ENCODE measurements around the gene SCAF1.

The SCAF1 gene, protein sequence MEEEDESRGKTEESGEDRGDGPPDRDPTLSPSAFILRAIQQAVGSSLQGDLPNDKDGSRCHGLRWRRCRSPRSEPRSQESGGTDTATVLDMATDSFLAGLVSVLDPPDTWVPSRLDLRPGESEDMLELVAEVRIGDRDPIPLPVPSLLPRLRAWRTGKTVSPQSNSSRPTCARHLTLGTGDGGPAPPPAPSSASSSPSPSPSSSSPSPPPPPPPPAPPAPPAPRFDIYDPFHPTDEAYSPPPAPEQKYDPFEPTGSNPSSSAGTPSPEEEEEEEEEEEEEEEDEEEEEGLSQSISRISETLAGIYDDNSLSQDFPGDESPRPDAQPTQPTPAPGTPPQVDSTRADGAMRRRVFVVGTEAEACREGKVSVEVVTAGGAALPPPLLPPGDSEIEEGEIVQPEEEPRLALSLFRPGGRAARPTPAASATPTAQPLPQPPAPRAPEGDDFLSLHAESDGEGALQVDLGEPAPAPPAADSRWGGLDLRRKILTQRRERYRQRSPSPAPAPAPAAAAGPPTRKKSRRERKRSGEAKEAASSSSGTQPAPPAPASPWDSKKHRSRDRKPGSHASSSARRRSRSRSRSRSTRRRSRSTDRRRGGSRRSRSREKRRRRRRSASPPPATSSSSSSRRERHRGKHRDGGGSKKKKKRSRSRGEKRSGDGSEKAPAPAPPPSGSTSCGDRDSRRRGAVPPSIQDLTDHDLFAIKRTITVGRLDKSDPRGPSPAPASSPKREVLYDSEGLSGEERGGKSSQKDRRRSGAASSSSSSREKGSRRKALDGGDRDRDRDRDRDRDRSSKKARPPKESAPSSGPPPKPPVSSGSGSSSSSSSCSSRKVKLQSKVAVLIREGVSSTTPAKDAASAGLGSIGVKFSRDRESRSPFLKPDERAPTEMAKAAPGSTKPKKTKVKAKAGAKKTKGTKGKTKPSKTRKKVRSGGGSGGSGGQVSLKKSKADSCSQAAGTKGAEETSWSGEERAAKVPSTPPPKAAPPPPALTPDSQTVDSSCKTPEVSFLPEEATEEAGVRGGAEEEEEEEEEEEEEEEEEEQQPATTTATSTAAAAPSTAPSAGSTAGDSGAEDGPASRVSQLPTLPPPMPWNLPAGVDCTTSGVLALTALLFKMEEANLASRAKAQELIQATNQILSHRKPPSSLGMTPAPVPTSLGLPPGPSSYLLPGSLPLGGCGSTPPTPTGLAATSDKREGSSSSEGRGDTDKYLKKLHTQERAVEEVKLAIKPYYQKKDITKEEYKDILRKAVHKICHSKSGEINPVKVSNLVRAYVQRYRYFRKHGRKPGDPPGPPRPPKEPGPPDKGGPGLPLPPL

DNA sequence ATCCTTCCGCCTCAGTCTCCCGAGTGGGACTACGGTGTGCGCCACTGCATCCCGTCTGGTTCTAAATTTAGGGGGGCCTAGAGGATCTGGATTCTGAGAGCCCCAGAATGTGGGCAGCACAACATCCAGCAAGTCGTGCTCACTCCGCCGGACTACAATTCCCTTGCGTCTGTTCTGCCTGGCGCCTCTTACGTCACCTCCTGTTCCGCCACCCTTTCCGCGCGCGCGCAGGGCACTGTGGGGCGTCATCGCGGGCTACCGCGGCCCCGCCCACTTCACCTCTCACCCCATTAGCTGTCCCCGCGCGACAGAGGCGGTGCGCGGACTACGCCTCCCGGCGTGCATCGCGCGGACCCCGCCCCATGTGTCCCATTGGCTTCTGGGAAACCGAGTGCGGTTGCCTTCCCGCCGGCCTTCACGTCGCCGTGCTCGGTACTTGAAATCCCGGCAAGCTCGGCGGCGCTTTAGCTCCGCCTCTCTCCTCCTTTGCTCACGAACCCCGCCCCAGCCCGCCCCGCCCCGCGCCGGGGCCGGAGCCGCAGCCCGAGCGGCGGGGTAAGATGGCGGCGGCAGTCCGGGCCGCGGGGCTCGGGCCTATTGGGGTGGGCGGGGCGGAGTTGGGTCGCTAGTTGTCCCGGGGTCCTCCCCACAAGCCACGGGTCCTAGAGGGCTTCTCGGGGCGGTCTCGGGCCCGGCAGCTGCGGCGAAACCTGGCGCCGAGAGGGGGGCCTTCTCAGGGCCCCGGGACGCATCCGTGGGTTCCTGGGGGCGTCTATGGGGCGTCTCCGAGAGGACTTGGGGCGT, at the start of gene SCAF1:
Gene SCAF1 (plus strand): TSS at position 522 of the 804 bp plus-strand sequence. CDS start 2,818 bp downstream, outside the sequence.
- DNase-seq (ENCODE audit: low spot score): peak; percentile 97
- TF ChIP-seq CTCF (IDR thresholded peaks at IDR 0.05; ENCODE audit: borderline replicate concordance, control extremely low read depth, extremely low read depth, insufficient read depth, missing control alignments): no peak
- in situ Hi-C loops (cut with MboI; ENCODE audit: low sequenced_read_pairs, unreplicated experiment): no loop called here

- peak; percentile 47 for DNase-seq (ENCODE audit: low spot score)
- in situ Hi-C loops (cut with MboI; ENCODE audit: low sequenced_read_pairs, unreplicated experiment): no loop called here
- TF ChIP-seq CTCF (IDR thresholded peaks at IDR 0.05; ENCODE audit: borderline replicate concordance, control extremely low read depth, extremely low read depth, insufficient read depth, missing control alignments): no peak
These were observed 49.4 kb upstream of the SCAF1 start for GRCh38 chr19:49592486-49593232.

- in situ Hi-C loops (cut with MboI; ENCODE audit: low sequenced_read_pairs, unreplicated experiment): no loop called here
- TF ChIP-seq CTCF (IDR thresholded peaks at IDR 0.05; ENCODE audit: borderline replicate concordance, control extremely low read depth, extremely low read depth, insufficient read depth, missing control alignments): no peak
- DNase-seq (ENCODE audit: low spot score): peak; percentile 100
These were observed 48.5 kb upstream of the SCAF1 start for GRCh38 chr19:49593233-49594113.

DNA sequence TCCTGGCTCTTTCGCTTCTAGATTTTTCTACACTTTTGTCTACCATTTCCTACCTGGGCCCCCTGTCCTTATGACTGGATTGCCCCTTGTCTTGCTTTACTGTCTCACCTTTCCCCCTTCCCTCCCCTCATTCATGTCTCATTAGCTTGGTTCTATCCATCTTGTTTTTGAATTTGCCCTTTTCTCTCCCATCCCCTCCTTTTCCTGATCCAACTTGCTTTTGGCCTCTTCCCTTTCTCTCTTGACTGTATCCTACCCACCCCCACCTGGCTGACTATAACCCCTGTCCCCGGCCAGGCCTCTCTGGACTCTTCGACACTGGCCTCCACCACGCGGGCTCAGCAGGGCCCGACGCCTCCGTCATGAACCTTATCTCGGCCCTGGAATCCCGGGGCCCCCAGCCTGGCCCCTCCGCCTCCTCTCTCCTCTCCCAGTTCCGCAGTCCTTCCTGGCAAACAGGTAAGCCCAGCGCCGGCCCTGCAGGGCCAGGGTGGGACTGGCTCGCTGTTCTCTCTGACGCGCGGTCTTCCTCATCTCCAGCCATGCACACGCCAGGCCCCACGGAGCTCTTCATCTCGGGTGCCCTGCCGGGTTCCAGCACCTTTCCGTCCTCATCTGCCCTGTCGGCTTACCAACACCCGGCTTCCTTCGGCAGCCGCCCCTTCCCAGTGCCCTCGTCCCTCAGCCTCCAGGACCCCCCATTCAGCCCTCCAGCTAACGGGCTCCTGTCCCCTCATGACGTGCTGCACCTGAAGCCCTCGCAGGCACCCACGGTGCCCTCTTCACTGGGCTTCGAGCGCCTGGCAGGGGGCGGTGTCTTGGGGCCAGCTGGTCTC, 47.6 kb upstream of the SCAF1 start:
- TF ChIP-seq CTCF (IDR thresholded peaks at IDR 0.05; ENCODE audit: borderline replicate concordance, control extremely low read depth, extremely low read depth, insufficient read depth, missing control alignments): no peak
- DNase-seq (ENCODE audit: low spot score): no peak
- in situ Hi-C loops (cut with MboI; ENCODE audit: low sequenced_read_pairs, unreplicated experiment): no loop called here

Data from GM13976 (cell line).